ENCODE measurements around the gene VWA8.
"Not testable (repeated sequence)": the region's sequence is repeated elsewhere in the genome, so short reads cannot be mapped to it uniquely, and the experiment has no call there.

VWA8 gene

DNA sequence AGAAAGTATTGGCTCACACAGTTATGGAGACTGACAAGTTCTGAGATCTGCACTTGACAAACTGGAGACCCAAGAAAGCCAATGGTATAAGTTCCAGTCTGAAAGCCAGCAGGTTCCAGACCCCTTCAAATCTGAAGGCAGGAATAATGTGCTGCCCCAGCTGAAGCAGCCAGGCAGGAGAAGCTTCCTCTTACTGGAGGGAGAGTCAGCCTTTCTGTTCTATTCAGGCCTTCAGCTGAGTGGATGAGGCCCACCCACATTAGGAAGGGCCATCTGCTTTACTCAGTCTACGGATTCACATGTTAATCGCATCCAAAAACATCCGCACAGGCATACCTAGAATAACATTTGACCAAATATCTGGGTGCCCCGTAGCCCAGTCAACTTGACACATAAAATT is 8.2 kb upstream of the VWA8 start:
- in situ Hi-C loops (cut with MboI; ENCODE audit: low sequenced_read_pairs) = no loop called here

DNA sequence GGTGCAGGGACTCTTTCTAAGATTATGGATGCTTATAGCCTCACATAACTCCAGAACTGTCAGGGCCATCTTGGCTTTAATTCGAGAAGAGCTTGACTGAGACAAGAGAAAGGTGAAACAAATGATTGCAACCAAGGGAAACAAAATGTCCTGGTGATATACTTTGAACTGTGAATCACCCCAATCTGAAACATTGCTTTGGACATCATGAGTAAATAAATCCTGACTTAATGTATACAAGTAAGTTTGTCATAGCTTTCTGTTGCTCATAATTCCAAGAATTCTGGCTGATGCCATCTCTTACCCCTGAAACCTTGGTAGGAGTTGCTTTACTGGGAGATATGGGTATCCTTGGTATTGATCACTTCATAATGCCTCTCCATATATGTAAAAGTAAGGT is 5.8 kb upstream of the VWA8 start:
- in situ Hi-C loops (cut with MboI; ENCODE audit: low sequenced_read_pairs) = no loop called here

DNA sequence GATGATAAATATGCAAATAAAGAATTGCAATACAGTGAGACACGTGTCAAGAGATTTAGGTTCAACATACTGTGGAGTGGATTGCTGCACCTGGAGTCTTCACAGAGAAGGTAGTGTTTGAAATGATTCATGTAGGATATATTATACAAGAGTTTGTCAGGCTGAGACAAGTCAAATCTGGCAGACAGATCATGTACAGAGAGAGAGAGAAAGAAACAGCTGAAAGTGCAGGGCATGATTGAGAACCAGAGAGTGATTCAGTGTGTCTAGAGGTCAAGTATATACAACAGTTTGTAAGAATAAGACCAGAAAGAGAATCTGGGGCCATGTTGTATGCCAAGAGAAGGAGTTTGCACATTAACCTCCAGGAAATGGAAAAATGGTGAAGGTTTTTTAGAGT is 2.1 kb upstream of the VWA8 start:
- in situ Hi-C loops (cut with MboI; ENCODE audit: low sequenced_read_pairs) = no loop called here

DNA sequence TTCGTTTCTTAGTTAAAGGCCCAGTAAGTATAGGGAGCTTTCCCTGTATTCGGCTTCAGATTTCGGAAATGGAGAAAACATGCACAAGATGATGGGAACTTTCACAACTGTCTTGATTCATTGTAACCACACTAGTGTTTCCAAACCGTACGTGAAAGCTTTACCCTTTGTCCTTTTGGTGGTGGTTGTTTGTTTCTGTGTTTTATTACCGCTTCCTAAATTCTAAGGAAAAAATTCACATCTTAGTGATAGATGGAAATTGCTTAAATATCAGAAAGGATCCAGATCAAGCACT is 504 bp upstream of the VWA8 start:
- in situ Hi-C loops (cut with MboI; ENCODE audit: low sequenced_read_pairs) = no loop called here

DNA sequence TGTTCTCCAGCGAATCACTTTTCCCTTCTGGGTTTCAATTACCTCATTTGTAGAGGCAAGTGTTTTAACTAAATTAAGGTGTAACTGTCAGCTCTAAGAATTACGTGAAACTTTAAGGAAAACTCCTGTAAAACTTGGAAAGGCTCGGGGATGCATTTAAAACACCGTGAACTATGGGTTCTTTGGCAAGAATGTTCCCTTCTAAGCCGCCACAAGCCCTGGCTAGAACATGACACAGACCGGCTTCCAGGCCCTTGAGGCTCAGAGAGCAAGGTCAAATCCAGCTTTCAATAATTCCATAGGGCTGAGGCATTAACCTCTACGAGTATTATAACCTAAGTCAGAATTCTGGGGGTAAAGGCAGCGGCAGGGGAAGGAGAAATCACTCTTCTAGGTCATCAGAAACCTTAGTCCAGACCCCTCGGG is 685 bp downstream of the VWA8 start:
- in situ Hi-C loops (cut with MboI; ENCODE audit: low sequenced_read_pairs) = no loop called here

DNA sequence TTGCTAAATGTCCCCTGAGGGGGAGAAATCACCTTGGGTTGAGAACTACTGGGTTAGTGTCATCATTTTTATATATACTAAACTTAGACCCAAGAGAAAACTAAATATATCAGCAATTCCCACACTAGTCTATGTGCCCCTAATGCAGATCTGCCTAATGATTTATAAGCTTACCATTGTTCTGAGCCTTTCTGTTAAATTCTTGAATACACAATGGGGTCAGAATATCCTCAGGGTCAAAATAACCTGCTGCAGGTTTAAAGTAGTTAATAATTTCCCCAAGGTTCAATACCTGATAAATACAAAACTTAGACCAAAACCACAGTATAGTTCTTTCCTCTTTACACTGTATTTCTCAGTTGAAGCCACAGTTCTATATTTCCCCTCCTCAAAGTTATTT is 4.6 kb downstream of the VWA8 start:
- in situ Hi-C loops (cut with MboI; ENCODE audit: low sequenced_read_pairs) = no loop called here

DNA sequence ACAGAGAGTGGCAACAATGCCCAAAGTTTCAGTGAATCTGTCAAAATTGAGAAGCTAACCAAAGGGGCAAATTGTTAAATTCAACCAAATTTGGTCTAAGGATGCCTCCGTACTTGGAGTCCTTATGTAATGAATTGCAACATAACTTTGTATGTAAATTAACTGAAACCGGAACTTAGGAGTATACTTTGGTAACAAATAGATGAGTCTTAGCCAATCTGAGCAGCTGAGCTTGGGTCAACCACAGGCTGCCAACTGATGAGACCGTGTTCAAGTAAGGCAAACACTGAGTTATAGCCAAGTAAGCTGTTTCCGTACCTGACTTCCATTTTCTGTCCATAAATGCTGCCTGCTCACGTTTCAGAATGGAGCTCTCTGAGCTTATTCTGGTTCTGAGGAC is 5.3 kb downstream of the VWA8 start:
- in situ Hi-C loops (cut with MboI; ENCODE audit: low sequenced_read_pairs) = no loop called here

DNA sequence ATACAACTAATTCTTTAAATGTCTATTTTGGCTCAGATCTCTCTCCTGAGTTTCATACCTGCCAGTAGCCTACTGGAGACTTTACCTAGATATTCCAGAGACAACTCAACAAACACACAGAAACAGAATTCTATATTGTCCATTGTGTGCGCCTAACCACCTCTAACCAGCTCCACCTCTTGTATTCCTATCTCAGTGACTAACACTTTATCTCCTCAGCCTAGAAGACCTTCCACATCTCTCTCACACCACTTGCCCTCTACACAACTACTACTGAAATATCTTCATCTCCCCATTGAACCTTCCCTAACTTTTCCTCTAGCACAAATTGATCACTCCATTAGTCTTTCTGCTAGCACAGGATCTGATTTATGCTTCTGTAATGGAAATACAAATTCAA is 6.7 kb downstream of the VWA8 start:
- in situ Hi-C loops (cut with MboI; ENCODE audit: low sequenced_read_pairs) = no loop called here

DNA sequence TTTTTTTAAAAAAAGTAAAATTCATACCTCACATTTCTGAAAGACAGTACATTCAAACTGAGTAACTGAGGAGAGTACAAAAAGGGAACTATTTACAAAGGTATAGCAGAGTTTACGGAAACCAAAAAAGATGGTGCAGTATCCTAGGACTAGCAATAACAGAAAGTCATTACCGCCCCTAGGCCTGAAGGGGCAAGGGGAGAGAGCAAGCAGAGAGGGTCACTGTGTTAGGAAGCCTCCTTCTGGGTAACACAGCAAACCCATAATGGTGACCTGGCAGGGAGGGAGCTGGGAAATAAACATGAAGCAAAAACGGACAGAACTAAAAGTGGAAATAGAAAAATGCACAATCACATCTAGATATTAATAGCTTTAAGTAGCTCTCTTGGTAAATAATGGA is 8.2 kb downstream of the VWA8 start:
- in situ Hi-C loops (cut with MboI; ENCODE audit: low sequenced_read_pairs) = no loop called here

DNA sequence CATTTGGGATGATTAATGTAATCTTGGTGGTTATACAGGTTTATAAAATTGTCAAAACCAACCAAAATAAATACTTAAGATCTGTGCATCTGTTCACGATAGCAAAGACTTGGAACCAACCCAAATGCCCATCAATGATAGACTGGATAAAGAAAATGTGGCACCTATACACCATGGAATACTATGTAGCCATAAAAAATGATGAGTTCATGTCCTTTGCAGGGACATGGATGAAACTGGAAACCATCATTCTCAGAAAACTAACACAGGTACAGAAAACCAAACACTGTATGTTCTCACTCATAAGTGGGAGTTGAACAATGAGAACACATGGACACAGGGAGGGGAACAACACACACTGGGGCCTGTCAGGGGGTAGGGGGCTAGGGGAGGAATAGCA is 11.8 kb downstream of the VWA8 start:
- in situ Hi-C loops (cut with MboI; ENCODE audit: low sequenced_read_pairs) = not testable (repeated sequence)

DNA sequence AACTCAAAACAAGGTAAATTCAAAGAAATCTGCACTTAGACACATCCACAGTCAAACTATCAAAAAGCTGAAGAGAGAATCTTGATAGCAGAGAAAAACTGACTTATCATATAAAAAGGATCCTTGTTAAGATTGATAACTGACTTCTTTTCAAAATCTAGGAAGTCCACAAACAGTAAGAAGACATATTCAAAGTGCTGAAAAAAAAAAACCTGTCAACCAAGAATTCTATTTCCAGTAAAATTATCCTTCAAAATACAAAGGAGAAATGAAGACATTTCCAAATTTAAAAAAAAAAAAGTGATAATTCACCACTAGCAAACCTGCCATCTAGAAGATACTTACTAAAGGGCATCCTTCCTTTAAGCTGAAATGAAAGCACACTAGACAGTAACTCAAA is 15.0 kb downstream of the VWA8 start:
- in situ Hi-C loops (cut with MboI; ENCODE audit: low sequenced_read_pairs) = no loop called here

DNA sequence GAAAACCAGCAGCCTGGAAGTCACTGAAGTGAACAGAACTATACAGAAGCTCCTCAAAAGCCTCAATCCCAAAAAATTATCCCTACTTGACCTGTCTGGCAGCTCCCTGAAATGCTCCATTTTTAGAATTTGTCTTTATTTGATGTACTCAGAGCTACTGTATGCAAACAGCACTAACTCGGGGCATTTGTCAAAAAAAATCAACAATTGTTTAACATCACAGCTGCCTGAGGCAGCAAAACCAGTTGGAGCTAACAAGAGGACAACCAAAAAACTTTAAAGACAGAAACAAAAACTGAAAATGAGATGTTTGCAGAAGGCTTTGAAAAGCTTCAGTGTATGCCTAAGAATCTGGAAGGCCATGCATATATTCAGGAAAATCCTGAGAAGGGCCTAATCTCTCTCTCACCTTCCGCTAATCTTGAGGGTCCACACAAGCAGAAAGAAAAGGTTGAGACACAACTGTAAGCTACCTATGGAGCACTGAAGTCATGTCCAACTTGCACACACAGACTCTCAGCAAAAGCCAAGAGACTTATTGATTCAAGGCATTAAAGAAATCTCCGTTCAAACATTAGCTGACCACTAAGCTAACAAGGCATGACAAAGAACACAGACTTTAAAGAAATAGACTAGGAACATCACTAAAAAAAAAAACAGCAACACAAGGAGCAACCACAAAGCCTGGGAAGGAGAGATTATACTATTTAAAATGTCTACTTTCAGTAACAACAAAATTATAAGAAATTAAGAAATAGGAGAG is 16.1 kb downstream of the VWA8 start:
- in situ Hi-C loops (cut with MboI; ENCODE audit: low sequenced_read_pairs) = no loop called here

DNA sequence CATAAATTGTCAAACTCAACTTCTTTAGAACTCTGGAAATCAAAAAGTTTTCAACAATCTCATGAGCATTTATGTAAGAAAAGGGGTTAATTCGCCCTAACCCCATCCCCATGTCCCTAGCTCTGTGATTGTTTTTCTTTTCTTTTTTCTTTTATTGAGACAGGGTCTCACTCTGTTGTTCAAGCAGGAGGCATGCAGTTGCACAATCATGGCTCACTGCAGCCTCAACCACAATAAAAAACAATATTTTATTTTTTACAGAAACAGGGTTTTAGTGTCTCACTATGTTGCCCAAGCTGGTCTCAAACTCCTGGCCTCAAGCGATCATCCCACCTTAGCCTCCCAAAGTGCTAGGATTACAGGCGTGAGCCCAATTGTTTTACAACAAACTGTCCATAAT is 16.7 kb downstream of the VWA8 start:
- in situ Hi-C loops (cut with MboI; ENCODE audit: low sequenced_read_pairs) = no loop called here

DNA sequence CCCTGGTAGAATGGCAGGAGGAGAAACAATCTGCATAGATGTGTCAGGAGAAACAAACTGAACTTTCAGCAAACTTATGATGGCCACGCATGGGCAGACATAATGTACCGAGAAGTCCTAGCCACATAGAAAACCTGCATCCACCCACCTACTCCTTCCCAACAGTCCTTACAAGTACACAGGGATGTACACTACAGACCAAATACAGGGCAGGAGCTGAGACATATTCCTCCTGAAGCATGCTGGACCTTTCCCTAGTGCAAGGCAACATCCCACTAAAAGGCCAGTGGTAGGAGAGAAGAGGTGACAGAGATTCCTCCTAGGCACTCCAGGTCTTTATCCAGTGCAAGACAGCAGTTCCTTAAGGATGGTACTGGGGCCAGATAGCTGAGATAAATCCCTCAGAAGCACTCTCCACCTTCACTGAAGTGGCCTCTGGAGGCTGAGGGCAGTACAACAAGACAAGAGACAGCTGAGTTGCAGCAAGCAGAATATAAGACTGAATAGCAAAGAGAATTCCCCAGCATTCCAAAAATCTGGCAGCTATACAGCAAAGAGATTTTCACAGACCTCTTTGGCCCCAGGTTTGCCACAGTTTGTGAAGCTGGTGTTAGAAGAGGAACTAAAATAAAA is 18.3 kb downstream of the VWA8 start:
- in situ Hi-C loops (cut with MboI; ENCODE audit: low sequenced_read_pairs) = no loop called here

DNA sequence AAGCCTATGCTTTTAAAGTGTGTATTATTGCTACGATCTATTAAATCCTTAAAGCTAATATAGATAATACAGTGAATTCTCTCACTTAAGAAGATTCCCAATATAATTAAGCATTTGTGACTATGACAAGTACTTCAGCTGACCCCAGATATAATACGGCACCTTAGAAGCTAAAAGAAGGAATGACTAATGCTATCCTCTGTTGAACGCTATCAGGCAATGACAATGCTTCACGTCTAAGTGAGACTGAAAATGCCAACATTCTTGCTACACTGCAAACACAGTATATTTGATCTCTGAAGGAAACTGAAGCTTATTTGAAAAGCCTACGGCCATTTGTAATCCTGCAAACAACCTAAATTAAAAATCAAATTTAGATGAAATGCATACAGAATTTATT is 19.7 kb downstream of the VWA8 start:
- in situ Hi-C loops (cut with MboI; ENCODE audit: low sequenced_read_pairs) = no loop called here

DNA sequence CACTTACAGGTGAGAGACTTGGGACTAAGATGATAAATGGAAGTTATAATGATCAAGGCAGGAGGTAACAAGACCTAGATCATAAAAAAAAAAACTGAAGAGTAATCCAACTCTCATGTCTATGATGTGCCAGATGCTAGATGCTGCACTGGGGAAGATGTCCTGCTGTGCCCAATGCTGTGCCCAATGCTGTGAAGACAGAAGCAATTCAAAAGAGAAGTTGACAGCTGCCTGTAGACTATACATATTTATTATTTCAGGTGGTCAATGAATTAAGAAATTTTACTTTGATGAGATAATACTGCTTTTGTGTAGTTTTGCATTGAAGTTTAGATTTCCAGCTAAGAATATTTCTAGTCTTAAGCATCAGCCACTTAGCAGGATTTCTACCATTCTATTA is 21.5 kb downstream of the VWA8 start:
- in situ Hi-C loops (cut with MboI; ENCODE audit: low sequenced_read_pairs) = no loop called here

DNA sequence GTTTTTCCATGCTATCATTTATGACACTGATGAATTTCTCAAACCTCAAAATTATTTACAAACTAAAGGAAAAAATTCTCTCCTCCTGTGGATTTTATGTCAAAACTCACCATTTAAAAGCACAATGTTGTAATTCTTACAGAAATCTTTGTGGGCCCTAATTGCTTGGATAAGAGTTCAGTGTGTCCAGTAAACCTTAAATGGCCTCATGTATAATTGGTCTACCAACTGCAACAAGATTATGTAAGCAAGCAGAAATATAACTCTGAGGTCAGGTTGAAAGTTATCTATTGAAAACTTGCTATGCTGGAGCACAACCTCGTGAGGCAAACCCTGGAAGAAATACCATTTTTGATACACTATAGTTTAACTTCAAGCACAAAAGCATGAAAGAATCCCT is 22.0 kb downstream of the VWA8 start:
- in situ Hi-C loops (cut with MboI; ENCODE audit: low sequenced_read_pairs) = no loop called here

DNA sequence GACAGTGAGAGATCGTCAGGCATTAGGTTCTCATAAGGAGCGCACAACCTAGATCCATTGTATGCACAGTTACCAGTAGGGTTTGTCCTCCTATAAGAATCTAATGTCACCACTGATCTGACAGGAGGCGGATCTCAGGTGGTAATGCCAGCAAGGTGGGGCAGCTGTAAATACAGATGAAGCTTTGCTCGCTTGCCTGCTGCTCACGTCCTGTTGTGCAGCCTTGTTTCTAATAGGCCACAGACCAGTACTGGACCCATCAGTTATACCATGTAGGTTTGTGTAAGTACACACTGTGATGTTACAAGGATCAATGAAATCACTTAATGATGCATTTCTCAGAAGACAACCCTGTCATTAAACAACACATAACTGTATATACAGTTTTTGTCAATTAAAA is 23.5 kb downstream of the VWA8 start:
- in situ Hi-C loops (cut with MboI; ENCODE audit: low sequenced_read_pairs) = no loop called here

DNA sequence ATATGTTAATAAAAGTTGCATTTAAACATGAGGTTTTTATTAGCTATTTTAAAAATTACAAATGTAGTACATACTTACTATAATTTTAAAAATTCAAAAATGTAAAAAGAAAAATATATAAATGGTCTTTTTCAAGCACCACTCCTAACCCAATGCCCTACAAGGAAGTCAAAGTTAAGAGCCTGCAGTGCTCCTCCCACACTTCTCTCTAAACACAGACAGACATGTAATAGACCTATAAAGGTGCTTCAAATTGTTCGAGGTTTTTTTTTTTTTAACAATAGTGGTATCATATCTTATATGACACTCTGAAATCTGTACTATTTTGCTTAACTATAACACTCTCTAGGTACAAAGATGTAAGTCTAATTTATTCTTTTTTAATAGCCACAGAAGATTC is 25.4 kb downstream of the VWA8 start:
- in situ Hi-C loops (cut with MboI; ENCODE audit: low sequenced_read_pairs) = no loop called here

DNA sequence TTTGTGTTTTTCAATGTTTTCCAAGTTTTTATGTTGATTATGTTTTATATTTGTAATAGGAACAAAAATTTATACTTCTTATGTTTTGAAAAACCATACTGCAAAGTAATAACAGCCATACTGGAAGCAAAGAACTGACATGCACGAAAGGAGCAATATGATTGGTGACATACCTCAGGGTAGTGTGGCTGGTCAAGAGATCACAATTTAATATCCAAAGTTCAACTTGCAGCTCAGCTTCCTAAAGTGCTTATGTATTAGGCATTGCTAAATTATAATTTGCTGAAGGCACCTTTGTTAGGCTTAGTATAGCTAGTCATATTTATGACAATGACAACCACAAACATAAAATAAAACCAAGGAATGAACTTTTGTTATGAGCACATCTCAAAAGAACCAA is 25.9 kb downstream of the VWA8 start:
- in situ Hi-C loops (cut with MboI; ENCODE audit: low sequenced_read_pairs) = no loop called here

DNA sequence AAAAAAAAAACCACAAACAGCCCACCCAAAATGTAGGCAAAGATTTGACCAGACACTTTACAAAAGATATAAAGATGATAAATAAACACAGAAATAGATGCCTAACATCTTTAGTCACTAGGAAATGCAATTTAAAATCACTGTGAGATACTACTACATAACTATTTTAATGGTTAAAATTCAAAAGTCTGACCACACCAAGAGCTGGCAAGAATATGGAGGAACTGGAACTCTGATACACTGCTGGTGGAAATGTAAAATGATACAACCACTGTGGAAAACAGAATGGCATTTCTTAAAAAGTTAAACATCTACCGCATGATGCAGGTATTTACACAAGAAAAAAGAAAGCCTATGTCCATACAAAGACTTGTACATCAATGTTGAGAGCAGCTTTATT is 26.8 kb downstream of the VWA8 start:
- in situ Hi-C loops (cut with MboI; ENCODE audit: low sequenced_read_pairs) = no loop called here

DNA sequence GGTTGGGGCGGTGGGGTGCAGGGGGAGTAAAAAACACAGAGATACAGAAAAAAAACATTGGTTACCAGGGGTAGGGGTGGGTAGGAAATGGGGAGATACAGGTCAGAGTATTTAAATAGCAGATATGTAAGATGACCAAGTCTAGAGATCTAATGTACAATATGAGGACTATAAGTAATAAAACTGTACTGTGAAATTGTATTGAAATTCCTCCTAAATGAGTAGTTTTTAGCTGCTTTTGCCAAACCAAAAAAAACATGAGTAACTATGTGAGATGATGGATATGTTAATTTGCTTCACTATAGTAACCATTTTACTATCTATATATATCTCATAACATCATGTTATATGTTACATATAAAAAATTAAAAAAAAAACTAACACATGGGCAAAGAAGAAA is 29.6 kb downstream of the VWA8 start:
- in situ Hi-C loops (cut with MboI; ENCODE audit: low sequenced_read_pairs) = no loop called here

DNA sequence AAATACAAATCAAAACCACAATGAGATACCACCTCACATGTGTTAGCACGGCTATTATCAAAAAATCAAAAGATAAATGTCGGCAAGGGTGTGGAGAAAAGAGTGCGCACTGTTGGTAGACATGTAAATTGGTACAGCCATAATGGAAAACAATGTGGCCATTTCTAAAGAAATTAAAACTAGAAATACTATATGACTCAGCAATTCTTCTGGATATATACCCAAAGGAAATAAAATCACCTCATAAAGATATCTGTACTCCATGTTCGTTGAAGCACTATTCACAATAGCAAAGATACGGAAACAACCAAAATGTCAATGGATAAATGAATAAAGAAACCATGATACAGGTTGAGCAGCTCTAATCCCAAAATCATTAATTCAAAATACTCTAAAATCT is 30.8 kb downstream of the VWA8 start:
- in situ Hi-C loops (cut with MboI; ENCODE audit: low sequenced_read_pairs) = no loop called here
